A549 treated with Hydrocortisone at 1 μM for 4 hours (cell line): ENCODE results near the gene ANTXR1. TPM values are rescaled to one million over a fixed set of nuclear protein-coding genes. Genes with fewer than 3 reads are reported as not detected.

ENCODE experiments used
- total RNA-seq: library from RNA; stranded (reverse); fragments of 200-300 nt; extraction: Qiagen RNA extraction; gene quantifications from 5 replicates; pipeline ENCODE4 v1.2.3, GENCODE V29; 2022

The ANTXR1 gene
- total RNA-seq, result 97.2 to 167 TPM (median 135 TPM) in 5 replicates

GRCh38 chr2:69013142-69013839, at the start of gene ANTXR1:
ANTXR1 (plus strand) TSS chr2:69013179; CDS start chr2:69013500, 321 bp downstream.

GRCh38 chr2:68974251-68974650, 38.7 kb upstream of the ANTXR1 start, which contains the start of gene GKN1:
GKN1 (plus strand) TSS chr2:68974636; CDS start chr2:68974678, 42 bp downstream.

Other genes starting within 250 kb of the ANTXR1 start
- gene BMP10, start 141.8 kb upstream of the ANTXR1 start, total RNA-seq, result not detected in 5 replicates
- 1.8 to 3.1 TPM (median 2.5 TPM) in 5 replicates for gene GKN2, start 60.3 kb upstream of the ANTXR1 start, total RNA-seq
- gene GKN1, start 38.5 kb upstream of the ANTXR1 start, total RNA-seq, result 0.37 to 0.94 TPM (median 0.48 TPM) in 5 replicates